GM12878 (cell line): ENCODE measurements around the gene WNT9A. TPM values are rescaled to one million over a fixed set of nuclear protein-coding genes. Genes with fewer than 3 reads are reported as not detected.

Experiments
- ATAC-seq: fragments of 200-7000 bp; cut with Tn5 transposase; 3 replicates; pipeline ENCODE4 v1.9.1; 2020; ENCODE audit warnings: mild to moderate bottlenecking, moderate library complexity
- BruUV-seq: library from RNA; stranded (reverse); fragments of 400-500 nt; replicated peaks from 2 replicates; lab custom pipeline; 2021; lab: Mats Ljungman, UMichigan
- CTCF ChIA-PET: fragments of 300-600 bp; sonication (Branson Sonifier 250); formaldehyde crosslinking; extraction: SDS; loops from one replicate; lab custom pipeline; 2021; ENCODE audit warnings: inconsistent platforms; lab: Yijun Ruan, JAX
- POLR2A ChIA-PET: fragments of 350-600 bp; formaldehyde crosslinking; extraction: SDS; loops from one replicate; lab custom pipeline; 2021; ENCODE audit warnings: inconsistent platforms; lab: Charles Lee
- RAD21 ChIA-PET: fragments of 300-600 bp; sonication (Branson Sonifier 250); formaldehyde crosslinking; loops from one replicate; lab custom pipeline; 2023; ENCODE audit warnings: antibody characterized with exemption; ENCODE audit not compliant: unreplicated experiment; lab: Charles Lee
- SMC1A ChIA-PET: fragments of 300-600 bp; sonication (Branson Sonifier 250); formaldehyde crosslinking; loops from one replicate; lab custom pipeline; 2023; ENCODE audit not compliant: unreplicated experiment, uncharacterized antibody; lab: Charles Lee
- DNase-seq: peaks from one replicate; pipeline ENCODE4 v3.0.0-alpha.2; 2011; ENCODE audit warnings: low read depth, low spot score
- FAIRE-seq: peaks from 3 replicates; lab custom pipeline; 2011; peaks lifted over from hg19 to GRCh38; lab: Jason Lieb, UNC
- H2AFZ ChIP-seq: 2 replicates; pipeline ENCODE4 v1.6.0; 2011; ENCODE audit warnings: low read depth, low read length, control low read depth; ENCODE audit not compliant: control insufficient read depth
- H3K27ac ChIP-seq: 2 replicates; pipeline ENCODE4 v1.5.1; 2011; ENCODE audit warnings: control low read depth; ENCODE audit not compliant: control insufficient read depth, insufficient read depth
- H3K27me3 ChIP-seq, 2 experiments: replicated peaks in 1 of 2; 2 replicates each; pipeline versions ENCODE4 v1.6.0 to v1.6.1; 2011; ENCODE audit warnings: low read length in 1 of 2; ENCODE audit not compliant: control insufficient read depth in 2 of 2, insufficient read depth in 2 of 2
- H3K36me3 ChIP-seq, 2 experiments: 2 replicates each; pipeline ENCODE4 v1.5.1; 2011; ENCODE audit warnings: low read length in 1 of 2; ENCODE audit not compliant: control insufficient read depth in 2 of 2, insufficient read depth in 2 of 2
- H3K4me1 ChIP-seq: 2 replicates; pipeline ENCODE4 v1.6.1; 2011; ENCODE audit warnings: mild to moderate bottlenecking, low read length, moderate library complexity, mixed read lengths; ENCODE audit not compliant: control insufficient read depth, insufficient read depth
- H3K4me2 ChIP-seq: 2 replicates; pipeline ENCODE4 v1.6.0; 2011; ENCODE audit warnings: control low read depth; ENCODE audit not compliant: control insufficient read depth, insufficient read depth
- H3K4me3 ChIP-seq: fragments of 200-600 bp; sonication (generic); 2 replicates; pipeline ENCODE4 v1.5.1; 2016
- H3K79me2 ChIP-seq: 2 replicates; pipeline ENCODE4 v1.6.0; 2011; ENCODE audit warnings: low read length; ENCODE audit not compliant: control insufficient read depth, insufficient read depth
- H3K9ac ChIP-seq: 2 replicates; pipeline ENCODE4 v1.8.0; 2011; ENCODE audit warnings: low read length, control low read depth, mixed read lengths; ENCODE audit not compliant: control insufficient read depth, insufficient read depth
- H3K9me3 ChIP-seq: replicated peaks from 3 replicates; pipeline ENCODE4 v1.5.1; 2011; ENCODE audit warnings: mild to moderate bottlenecking, low read length; ENCODE audit not compliant: control insufficient read depth, insufficient read depth
- H4K20me1 ChIP-seq: 2 replicates; pipeline ENCODE4 v1.6.0; 2011; ENCODE audit not compliant: control insufficient read depth, insufficient read depth
- ASH2L ChIP-seq: fragments of 300-600, 200-600 bp; sonication (generic); IDR thresholded peaks from 2 replicates; pipeline ENCODE4 v1.6.1; 2017; ENCODE audit warnings: low read depth, mild to moderate bottlenecking, borderline replicate concordance
- CHD1 ChIP-seq: IDR thresholded peaks from 2 replicates; pipeline ENCODE4 v1.6.1; 2012; ENCODE audit warnings: low read depth, low read length, improper control_type of control experiment
- CHD2 ChIP-seq: IDR thresholded peaks from 2 replicates; pipeline ENCODE4 v1.6.1; 2011; ENCODE audit warnings: low read depth, low read length, improper control_type of control experiment, borderline replicate concordance
- EP300 ChIP-seq, 2 experiments: fragments of 150-350 bp in 1 of 2; IDR thresholded peaks; 2 replicates each; pipeline ENCODE4 v1.6.1; 2011 to 2012; ENCODE audit warnings: low read depth in 2 of 2, low read length in 2 of 2, borderline replicate concordance in 1 of 2, improper control_type of control experiment in 1 of 2, inconsistent platforms in 1 of 2; ENCODE audit not compliant: control insufficient read depth in 1 of 2
- KLF5 ChIP-seq: fragments of 450-650 bp; IDR thresholded peaks from 2 replicates; pipeline ENCODE4 v1.6.1; 2014; ENCODE audit warnings: mild to moderate bottlenecking; ENCODE audit not compliant: partially characterized antibody
- SIN3A ChIP-seq: IDR thresholded peaks from 2 replicates; pipeline ENCODE4 v1.6.1; 2012; ENCODE audit warnings: low read depth, low read length, improper control_type of control experiment
- SUPT20H ChIP-seq: IDR thresholded peaks from 2 replicates; pipeline ENCODE4 v1.6.1; 2011; ENCODE audit warnings: low read depth, mild to moderate bottlenecking, low read length, moderate library complexity, borderline replicate concordance; ENCODE audit not compliant: control insufficient read depth
- YY1 ChIP-seq: IDR thresholded peaks from 2 replicates; pipeline ENCODE4 v1.6.1; 2011; ENCODE audit warnings: low read depth, mild to moderate bottlenecking, low read length
- ZBED1 ChIP-seq: IDR thresholded peaks from 2 replicates; pipeline ENCODE4 v1.6.1; 2016; ENCODE audit warnings: borderline replicate concordance
- WGBS: methylation state at CpG from one replicate; pipeline ENCODE4 v1.1.6; 2016; ENCODE audit warnings: low lambda C conversion rate; ENCODE audit not compliant: insufficient replicate concordance, insufficient coverage; ENCODE audit errors: missing lambda C conversion rate; 5-methylcytosine and 5-hydroxymethylcytosine counted together
- in situ Hi-C: fragments of 300-500 bp; cut with MboI; formaldehyde crosslinking; loops from 9 replicates; pipeline ENCODE4 v1.14.3; 2018; ENCODE audit warnings: mixed read lengths
- intact Hi-C: fragments of 100-400 bp; cut with micrococcal nuclease; formaldehyde crosslinking; loops from one replicate; pipeline ENCODE4 v1.14.2; 2022; ENCODE audit not compliant: unreplicated experiment
- polyA plus RNA-seq, 11 experiments: library from polyadenylated mRNA; depleted of rRNA in 4 of 11; unstranded in 6 of 11; stranded (reverse) in 5 of 11; fragments of >200 nt; fragmentation: Nextera tagmentation in 4 of 11; fragmentation: Illumina TruSeq in 1 of 11; extraction: Ambion mirVana in 4 of 11; extraction: Trizol in 1 of 11; gene quantifications; 1 replicate in 1 of 11; 2 replicates in 10 of 11; pipeline versions ENCODE4 v1.2.1 to v1.2.3, GENCODE V29; 2011 to 2016; ENCODE audit warnings: inconsistent platforms in 2 of 11, missing spikeins in 2 of 11, low read depth in 1 of 11
- total RNA-seq, 4 experiments: library from RNA; depleted of rRNA in 3 of 4; stranded (reverse); fragments of >200 nt in 3 of 4; fragmentation: Illumina TruSeq in 1 of 4; extraction: Trizol in 1 of 4; gene quantifications; 2 replicates each; pipeline versions ENCODE4 v1.2.1 to v1.2.3, GENCODE V29; 2013 to 2021

The WNT9A gene
- total and polyA plus RNA-seq, 10 of the 15 experiments (the other 5 are each of a cell fraction or from before 2014, with no cell fraction given), result not detected

DNA sequence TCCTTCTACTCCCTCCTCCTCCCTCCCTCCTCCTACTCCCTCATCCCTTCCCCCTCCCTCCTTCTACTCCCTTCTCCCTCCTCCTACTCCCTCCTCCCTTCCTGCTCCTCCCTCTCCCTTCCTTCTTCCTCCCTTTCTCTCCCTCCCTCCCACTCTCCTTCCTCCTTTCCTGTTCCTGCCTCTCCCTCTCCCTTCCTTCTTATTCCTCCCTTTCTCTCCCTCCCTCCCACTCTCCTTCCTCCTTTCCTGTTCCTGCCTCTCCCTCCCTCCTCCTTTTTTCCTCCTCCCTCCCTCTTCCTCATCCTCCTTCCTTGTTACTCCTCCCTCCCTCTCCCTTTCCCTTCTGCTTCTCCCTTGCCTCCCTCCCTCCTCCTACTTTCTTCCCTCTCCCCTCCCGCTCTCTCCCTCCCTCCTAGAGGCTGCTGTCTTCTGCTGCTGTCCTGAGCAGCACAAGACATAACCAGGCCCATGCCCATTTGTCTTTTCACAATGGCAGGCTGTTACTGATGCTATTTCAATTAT is 41.1 kb downstream of the WNT9A start:
- WGBS, result no CpG with 5 or more reads among the region's 1 CpG
- Histone ChIP-seq H3K9ac (no peak overlapping the region), H3K79me2 (no peaks in the 10 kb centered on the region), H3K4me1 (no peaks in the 10 kb centered on the region), H3K36me3 (no peaks in the 10 kb centered on the region), H3K4me2 (no peak overlapping the region), H3K9me3 (no peaks in the 10 kb centered on the region), H3K4me3 (no peak overlapping the region), H3K27me3 (no peaks in the 10 kb centered on the region; a peak in 2 of 4 replicates), H3K27ac (no peak overlapping the region), H4K20me1 (no peaks in the 10 kb centered on the region), H2AFZ (no peak overlapping the region)
- DNase-seq, result no peak
- no peak for ATAC-seq
- SMC1A ChIA-PET, result no interaction called here
- POLR2A ChIA-PET, result no interaction called here
- no peak for FAIRE-seq
- intact Hi-C loops, result loop anchor here (10.0 kb wide), 1 partner anchor 62 kb away; no protein-coding TSS in a partner anchor
- BruUV-seq, result no TSS peak
- RAD21 ChIA-PET, result no interaction called here
- TF ChIP-seq CHD2, result no peak
- TF ChIP-seq SIN3A, result no peak
- TF ChIP-seq YY1, result no peak
- no peak for TF ChIP-seq KLF5
- TF ChIP-seq CHD1, result no peak
- no peak for TF ChIP-seq ASH2L
- TF ChIP-seq EP300 (IDR thresholded peaks at IDR 0.05; ENCODE audit: borderline replicate concordance in 1 of 2, control insufficient read depth in 1 of 2, low read depth in 2 of 2, low read length in 2 of 2), result no peak
- no peak for TF ChIP-seq ZBED1
- no peak for TF ChIP-seq SUPT20H
- in situ Hi-C loops, result no loop called here
- CTCF ChIA-PET, result no interaction called here
